HEK293 (cell line): Measurements from ENCODE around the gene NR0B2.

Experiments
- BCL11A ChIP-seq: fragments of 450-650 bp; formaldehyde crosslinking; IDR thresholded peaks from 2 replicates; pipeline ENCODE4 v1.5.1; 2016; ENCODE audit warnings: low read depth, missing biosample characterization, missing genetic modification characterization
- CTCF ChIP-seq: fragments of 450-650 bp; formaldehyde crosslinking; IDR thresholded peaks from 2 replicates; pipeline ENCODE4 v1.5.1; 2016; ENCODE audit warnings: missing biosample characterization, missing genetic modification characterization
- GLIS1 ChIP-seq: fragments of 450-650 bp; formaldehyde crosslinking; IDR thresholded peaks from 2 replicates; pipeline ENCODE4 v1.5.1; 2016; ENCODE audit warnings: missing biosample characterization, missing genetic modification characterization
- HOXC10 ChIP-seq: sonication (generic); formaldehyde crosslinking; IDR thresholded peaks from 2 replicates; pipeline ENCODE4 v1.8.1; 2023; ENCODE audit warnings: mild to moderate bottlenecking, missing genetic modification reagents
- INSM2 ChIP-seq: fragments of 450-650 bp; formaldehyde crosslinking; IDR thresholded peaks from 2 replicates; pipeline ENCODE4 v1.5.1; 2016; ENCODE audit warnings: missing biosample characterization, missing genetic modification characterization
- KLF16 ChIP-seq: fragments of 450-650 bp; formaldehyde crosslinking; IDR thresholded peaks from 2 replicates; pipeline ENCODE4 v1.5.1; 2017; ENCODE audit warnings: missing biosample characterization, missing genetic modification characterization
- KLF8 ChIP-seq: fragments of 450-650 bp; formaldehyde crosslinking; IDR thresholded peaks from 2 replicates; pipeline ENCODE4 v1.5.1; 2016; ENCODE audit warnings: missing biosample characterization, missing genetic modification characterization
- PBX3 ChIP-seq: sonication (generic); formaldehyde crosslinking; IDR thresholded peaks from 2 replicates; pipeline ENCODE4 v1.8.1; 2022; ENCODE audit warnings: mild to moderate bottlenecking, moderate library complexity, missing genetic modification reagents
- PRDM10 ChIP-seq: fragments of 450-650 bp; formaldehyde crosslinking; IDR thresholded peaks from 2 replicates; pipeline ENCODE4 v1.5.1; 2016; ENCODE audit warnings: missing biosample characterization, missing genetic modification characterization
- YY2 ChIP-seq: fragments of 450-650 bp; formaldehyde crosslinking; IDR thresholded peaks from 2 replicates; pipeline ENCODE4 v1.5.1; 2016; ENCODE audit warnings: missing biosample characterization, missing genetic modification characterization
- ZBTB1 ChIP-seq: fragments of 450-650 bp; formaldehyde crosslinking; IDR thresholded peaks from 2 replicates; pipeline ENCODE4 v1.5.1; 2016; ENCODE audit warnings: missing biosample characterization, missing genetic modification characterization
- ZBTB20 ChIP-seq: fragments of 450-650 bp; formaldehyde crosslinking; IDR thresholded peaks from 2 replicates; pipeline ENCODE4 v1.5.1; 2016; ENCODE audit warnings: missing biosample characterization, missing genetic modification characterization
- ZBTB44 ChIP-seq: fragments of 450-650 bp; IDR thresholded peaks from 2 replicates; pipeline ENCODE4 v1.5.1; 2018; ENCODE audit warnings: missing biosample characterization, mild to moderate bottlenecking, missing genetic modification characterization
- ZBTB7A ChIP-seq: fragments of 450-650 bp; formaldehyde crosslinking; IDR thresholded peaks from 2 replicates; pipeline ENCODE4 v1.5.1; 2016; ENCODE audit warnings: low read depth, missing biosample characterization, missing genetic modification characterization
- ZFHX2 ChIP-seq: fragments of 450-650 bp; formaldehyde crosslinking; conservative IDR thresholded peaks from 2 replicates; pipeline ENCODE4 v1.5.1; 2016; ENCODE audit warnings: missing biosample characterization, missing genetic modification characterization
- ZFP37 ChIP-seq: fragments of 450-650 bp; formaldehyde crosslinking; IDR thresholded peaks from 2 replicates; pipeline ENCODE4 v1.5.1; 2016; ENCODE audit warnings: missing biosample characterization, missing genetic modification characterization
- ZNF132 ChIP-seq: fragments of 450-650 bp; formaldehyde crosslinking; IDR thresholded peaks from 2 replicates; pipeline ENCODE4 v1.5.1; 2017; ENCODE audit warnings: missing biosample characterization, missing genetic modification characterization, borderline replicate concordance
- ZNF16 ChIP-seq: fragments of 450-650 bp; formaldehyde crosslinking; IDR thresholded peaks from 2 replicates; pipeline ENCODE4 v1.5.1; 2016; ENCODE audit warnings: low read depth, missing biosample characterization, missing genetic modification characterization
- ZNF311 ChIP-seq: fragments of 450-650 bp; formaldehyde crosslinking; IDR thresholded peaks from 2 replicates; pipeline ENCODE4 v1.5.1; 2017; ENCODE audit warnings: missing biosample characterization, missing genetic modification characterization, borderline replicate concordance
- ZNF510 ChIP-seq: fragments of 450-650 bp; formaldehyde crosslinking; IDR thresholded peaks from 2 replicates; pipeline ENCODE4 v1.5.1; 2018; ENCODE audit warnings: mild to moderate bottlenecking, missing genetic modification characterization, missing biosample characterization; ENCODE audit not compliant: insufficient replicate concordance
- ZNF514 ChIP-seq: fragments of 450-650 bp; formaldehyde crosslinking; IDR thresholded peaks from 2 replicates; pipeline ENCODE4 v1.5.1; 2016; ENCODE audit warnings: missing biosample characterization, missing genetic modification characterization
- ZNF585B ChIP-seq: fragments of 450-650 bp; formaldehyde crosslinking; IDR thresholded peaks from 2 replicates; pipeline ENCODE4 v1.5.1; 2016; ENCODE audit warnings: missing biosample characterization, missing genetic modification characterization
- ZNF645 ChIP-seq: fragments of 450-650 bp; formaldehyde crosslinking; IDR thresholded peaks from 2 replicates; pipeline ENCODE4; 2016; ENCODE audit warnings: missing biosample characterization, missing genetic modification characterization
- ZNF654 ChIP-seq: fragments of 450-650 bp; formaldehyde crosslinking; IDR thresholded peaks from 2 replicates; pipeline ENCODE4 v1.5.1; 2016; ENCODE audit warnings: low read depth, missing biosample characterization, missing genetic modification characterization
- ZNF692 ChIP-seq: fragments of 450-650 bp; formaldehyde crosslinking; IDR thresholded peaks from 2 replicates; pipeline ENCODE4 v1.5.1; 2016; ENCODE audit warnings: missing biosample characterization, missing genetic modification characterization
- ZXDB ChIP-seq: fragments of 450-650 bp; formaldehyde crosslinking; IDR thresholded peaks from 2 replicates; pipeline ENCODE4 v1.5.1; 2016; ENCODE audit warnings: missing biosample characterization, missing genetic modification characterization

The NR0B2 gene

GRCh38 chr1:26921540-26922430, 8.0 kb upstream of the NR0B2 start, which contains the start of gene NUDC (continued):
- TF ChIP-seq KLF16 (tag by site-specific recombination) (peak; percentile 93), INSM2 (tag by site-specific recombination) (peak; percentile 71), PRDM10 (tag by site-specific recombination) (peak; percentile 48), ZNF585B (tag by site-specific recombination) (no peak), YY2 (tag by site-specific recombination) (peak; percentile 63), PBX3 (CRISPR knock-in tag) (peak; percentile 75; the same call in 1 of the 2 replicates), ZBTB7A (tag by site-specific recombination) (0 out of 2 replicates have a peak, but pooled peaks have one; percentile 61), ZNF311 (no peak), HOXC10 (CRISPR knock-in tag) (no peak), ZXDB (tag by site-specific recombination) (peak; percentile 81), ZFHX2 (peak; percentile 51), GLIS1 (peak; percentile 6; the same call in 1 of the 2 replicates), ZNF132 (no peak), KLF8 (tag by site-specific recombination) (peak; percentile 76; the same call in 1 of the 2 replicates), ZNF692 (peak; percentile 92), BCL11A (tag by site-specific recombination) (no peak), ZBTB1 (tag by site-specific recombination) (0 out of 2 replicates have a peak, but pooled peaks have one; percentile 25), CTCF (tag by site-specific recombination) (no peak), ZNF654 (tag by site-specific recombination) (no peak), ZNF645 (tag by site-specific recombination) (peak; percentile 39; the same call in 1 of the 2 replicates), ZBTB44 (no peak), ZBTB20 (peak; percentile 89), ZNF510 (tag by site-specific recombination) (no peak), ZFP37 (tag by site-specific recombination) (peak; percentile 65; the same call in 1 of the 2 replicates), ZNF514 (tag by site-specific recombination) (no peak), ZNF16 (tag by site-specific recombination) (no peak)
